HL-60 (cell line): ENCODE measurements around the gene GNA14.

Source experiments
- CTCF ChIP-seq: IDR thresholded peaks from one replicate; pipeline ENCODE4 v1.5.1; 2011; ENCODE audit warnings: low read length, control low read depth, inconsistent platforms; ENCODE audit not compliant: insufficient read depth
- GABPA ChIP-seq: IDR thresholded peaks from 2 replicates; pipeline ENCODE4 v1.6.1; 2012; ENCODE audit warnings: low read depth
- POLR2AphosphoS5 ChIP-seq: IDR thresholded peaks from 2 replicates; pipeline ENCODE4 v1.6.1; 2012; ENCODE audit warnings: low read depth
- REST ChIP-seq: IDR thresholded peaks from 2 replicates; pipeline ENCODE4 v1.6.1; 2012; ENCODE audit warnings: low read depth; ENCODE audit not compliant: insufficient replicate concordance
- SPI1 ChIP-seq: IDR thresholded peaks from 2 replicates; pipeline ENCODE4 v1.6.1; 2012; ENCODE audit warnings: low read depth, mild to moderate bottlenecking, borderline replicate concordance

- TF ChIP-seq CTCF = no peak
- no peak for TF ChIP-seq POLR2AphosphoS5
- no peak for TF ChIP-seq REST
- TF ChIP-seq SPI1 = no peak
- no peak for TF ChIP-seq GABPA
Observed at GRCh38 chr9:77429928-77430327, 218.2 kb downstream of the GNA14 start.
